Choroid plexus epithelial cell (primary cell): ENCODE data around the gene RIPOR3.
"Not testable (repeated sequence)": the region's sequence is repeated elsewhere in the genome, so short reads cannot be mapped to it uniquely, and the experiment has no call there.

ENCODE experiments used
- DNase-seq: peaks from one replicate; pipeline ENCODE4 v3.0.0-alpha.2; 2010; ENCODE audit warnings: low read depth
- H3K4me3 ChIP-seq: 2 replicates; pipeline ENCODE4 v1.5.1; 2011; ENCODE audit warnings: low read depth, mild to moderate bottlenecking, control low read depth, low read length, moderate library complexity
- CTCF ChIP-seq: conservative IDR thresholded peaks from 2 replicates; pipeline ENCODE4 v1.5.1; 2011; ENCODE audit warnings: low read depth, mild to moderate bottlenecking, control low read depth, inconsistent platforms, low read length, moderate library complexity

The RIPOR3 gene

GRCh38 chr20:50708845-50709635 lies 17.7 kb upstream of the RIPOR3 start:
- peak; percentile 46 for DNase-seq
- no peak overlapping the region for H3K4me3 ChIP-seq
- TF ChIP-seq CTCF = no peak

GRCh38 chr20:50704971-50705370 lies 13.6 kb upstream of the RIPOR3 start:
- no peak for TF ChIP-seq CTCF
- DNase-seq = peak; percentile 83
- H3K4me3 ChIP-seq = no peak overlapping the region

GRCh38 chr20:50704514-50704913 lies 13.2 kb upstream of the RIPOR3 start:
- DNase-seq = no peak
- H3K4me3 ChIP-seq = no peak overlapping the region

GRCh38 chr20:50703651-50704438 lies 12.5 kb upstream of the RIPOR3 start:
- DNase-seq, H3K4me3 ChIP-seq: not testable (repeated sequence)

More at GRCh38 chr20:50704514-50704913, 13.2 kb upstream of the RIPOR3 start:
- TF ChIP-seq CTCF = no peak

- H3K4me3 ChIP-seq = no peak overlapping the region
- no peak for TF ChIP-seq CTCF
- DNase-seq = no peak
Observed at GRCh38 chr20:50701041-50701963, 10.0 kb upstream of the RIPOR3 start.

- TF ChIP-seq CTCF = no peak
- no peak for DNase-seq
- H3K4me3 ChIP-seq = no peak overlapping the region
Observed at GRCh38 chr20:50699688-50700087, 8.3 kb upstream of the RIPOR3 start.

GRCh38 chr20:50698255-50698654 lies 6.9 kb upstream of the RIPOR3 start:
- not testable (repeated sequence) for DNase-seq, H3K4me3 ChIP-seq
